ENCODE results near the gene CLCA2.
A peak's percentile ranks its signal among the peaks of the same experiment; 100 is the strongest.

CLCA2 gene

DNA sequence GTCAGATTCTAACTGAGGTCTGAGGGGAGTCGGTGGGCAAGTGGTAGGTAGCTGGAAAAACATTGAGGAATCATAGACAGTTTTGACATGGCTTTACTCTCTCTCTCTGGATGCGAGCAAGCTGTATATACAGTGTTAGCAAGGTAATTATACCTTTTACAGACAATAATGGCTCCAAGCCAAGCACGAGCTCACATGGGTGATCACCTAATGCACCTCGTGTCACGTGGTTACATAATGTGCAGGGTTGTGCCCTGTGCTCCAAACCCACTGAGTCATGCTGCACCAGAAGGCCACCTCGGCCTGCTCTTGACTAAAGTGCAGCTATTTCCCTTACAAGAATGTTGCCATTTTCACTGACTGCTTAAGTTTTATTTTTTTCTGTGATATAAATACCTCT, 7.6 kb upstream of the CLCA2 start:
- no peaks in the 10 kb centered on the region for H3K9me3 Mint-ChIP-seq
- no peak overlapping the region for H3K4me3 Mint-ChIP-seq
- no peaks in the 10 kb centered on the region for H3K36me3 Mint-ChIP-seq
- no peaks in the 10 kb centered on the region for H3K27me3 Mint-ChIP-seq
- peaks cover 11% of the 10 kb centered on the region for H3K4me1 Mint-ChIP-seq
- H3K27ac Mint-ChIP-seq = no peak overlapping the region

DNA sequence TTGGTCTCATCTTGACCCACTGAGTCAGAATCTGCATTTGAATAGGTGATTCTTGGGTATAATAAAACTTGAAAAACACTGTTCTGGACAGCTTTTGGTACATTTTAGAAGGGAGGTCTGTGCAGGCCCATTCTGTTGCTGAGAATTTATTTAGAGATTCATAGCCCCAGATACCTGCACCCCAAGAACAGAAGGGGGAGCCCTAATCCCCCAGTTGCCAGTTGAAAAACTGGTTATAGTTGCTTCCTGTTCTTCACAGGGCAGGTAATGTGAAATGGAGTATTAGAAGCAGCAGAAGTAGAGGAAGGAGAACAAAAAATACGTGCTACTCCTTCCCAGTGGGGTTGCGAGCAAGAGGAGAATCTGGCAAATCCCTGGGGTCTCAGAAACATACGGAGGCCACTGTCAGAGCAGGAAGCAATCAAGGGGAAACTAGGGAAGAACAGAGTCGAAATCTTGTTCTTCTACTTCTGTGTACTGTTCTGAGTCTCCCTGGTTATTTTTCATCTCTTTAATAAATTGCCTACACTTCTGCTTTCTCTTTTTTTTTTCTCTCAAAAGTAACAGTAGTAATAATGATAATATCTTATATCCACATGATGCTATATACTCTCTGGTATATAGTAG, 4.6 kb upstream of the CLCA2 start:
- H3K36me3 Mint-ChIP-seq = no peaks in the 10 kb centered on the region
- no peaks in the 10 kb centered on the region for H3K27me3 Mint-ChIP-seq
- H3K4me1 Mint-ChIP-seq = peaks cover 11% of the 10 kb centered on the region
- no peaks in the 10 kb centered on the region for H3K9me3 Mint-ChIP-seq
- peak overlapping the region; percentile 61 for H3K4me3 Mint-ChIP-seq
- H3K27ac Mint-ChIP-seq = no peak overlapping the region

DNA sequence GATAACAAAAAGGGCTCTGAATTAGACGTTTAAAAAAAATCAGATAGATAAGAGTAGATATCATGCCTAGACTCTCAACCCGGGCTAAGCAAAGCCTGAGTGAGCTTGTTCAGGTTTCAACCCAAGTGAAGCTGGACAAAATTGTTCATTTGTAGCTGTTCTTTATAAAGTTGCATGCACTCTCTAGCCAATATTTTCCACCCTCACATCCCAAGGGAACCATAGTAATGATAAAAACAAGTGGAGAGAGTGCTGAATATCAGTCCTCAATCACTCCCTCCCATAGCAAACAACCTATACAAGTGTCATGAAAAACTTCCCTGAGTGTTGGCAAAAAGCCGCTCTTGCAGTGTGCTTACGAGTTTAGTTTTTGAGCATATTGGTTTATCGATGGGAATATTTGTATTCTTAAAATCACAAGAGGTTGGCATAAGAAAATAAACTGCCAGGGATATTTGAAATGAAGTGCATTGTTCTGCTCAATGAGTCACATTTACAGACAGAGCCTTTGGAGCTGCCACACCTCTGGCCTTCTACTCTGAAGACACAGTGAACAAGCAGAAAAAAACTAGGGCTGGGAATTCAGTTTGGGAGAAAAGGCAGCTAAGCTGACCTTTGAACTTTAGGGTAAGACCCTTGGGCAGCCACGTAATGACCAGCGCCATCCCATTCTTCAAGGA, 2.2 kb upstream of the CLCA2 start:
- Mint-ChIP-seq H3K4me3 (no peak overlapping the region), H3K4me1 (peaks cover 11% of the 10 kb centered on the region), H3K36me3 (no peaks in the 10 kb centered on the region), H3K9me3 (no peaks in the 10 kb centered on the region), H3K27ac (no peak overlapping the region), H3K27me3 (no peaks in the 10 kb centered on the region)

DNA sequence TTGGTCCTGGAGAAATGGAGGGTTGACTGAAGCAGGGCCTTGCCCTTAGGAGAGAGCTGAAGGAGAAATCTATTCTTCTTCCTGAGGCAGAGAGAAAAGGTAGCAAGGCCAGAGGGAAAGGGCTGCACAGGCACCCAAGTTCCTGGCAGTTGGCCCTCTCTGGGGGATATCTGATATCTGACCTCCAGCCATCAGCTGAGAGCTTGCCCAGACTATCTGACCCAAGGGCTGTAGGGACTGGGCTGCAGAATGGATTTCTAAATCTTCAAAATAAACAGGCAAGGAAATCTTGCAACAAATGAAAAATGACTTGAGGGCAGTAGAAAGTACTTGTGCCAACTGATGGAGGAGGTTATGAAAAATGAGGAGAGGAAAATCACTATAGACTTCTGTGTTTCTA, 498 bp upstream of the CLCA2 start:
- no peak overlapping the region for H3K4me3 Mint-ChIP-seq
- H3K27me3 Mint-ChIP-seq = no peaks in the 10 kb centered on the region
- no peak overlapping the region for H3K27ac Mint-ChIP-seq
- H3K4me1 Mint-ChIP-seq = peaks cover 11% of the 10 kb centered on the region
- H3K36me3 Mint-ChIP-seq = no peaks in the 10 kb centered on the region
- no peaks in the 10 kb centered on the region for H3K9me3 Mint-ChIP-seq

DNA sequence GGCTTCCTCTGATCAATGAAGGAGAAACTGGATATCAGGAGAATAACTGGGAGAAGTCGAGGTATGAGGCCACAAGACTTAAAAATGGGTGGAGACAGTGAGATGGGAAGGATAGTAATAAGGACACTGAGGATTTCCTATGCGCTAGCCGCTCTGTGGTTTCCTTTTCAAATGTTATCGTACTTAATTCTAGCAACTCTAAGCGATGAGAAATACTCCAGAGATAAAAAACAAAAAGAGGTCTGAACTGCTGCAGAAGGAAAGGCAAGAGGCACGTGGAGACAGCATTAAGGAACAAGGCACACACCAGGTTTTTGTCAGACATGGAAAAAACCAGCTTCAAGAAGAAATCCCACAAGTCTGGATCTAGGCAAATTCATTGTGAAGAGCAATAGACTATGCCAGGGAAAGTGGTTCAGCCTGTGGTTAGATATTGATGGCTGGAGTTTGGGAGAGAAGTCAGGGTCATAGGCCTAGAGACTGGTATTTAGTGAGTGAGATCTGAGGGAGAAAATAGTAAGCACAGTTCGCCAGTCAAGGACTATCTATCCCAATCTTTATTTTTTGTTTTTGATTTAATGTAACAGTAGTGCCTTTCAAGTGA, 5.3 kb downstream of the CLCA2 start:
- no peak overlapping the region for H3K27ac Mint-ChIP-seq
- H3K27me3 Mint-ChIP-seq = no peaks in the 10 kb centered on the region
- no peak overlapping the region for H3K4me3 Mint-ChIP-seq
- H3K9me3 Mint-ChIP-seq = no peaks in the 10 kb centered on the region
- no peaks in the 10 kb centered on the region for H3K4me1 Mint-ChIP-seq
- no peaks in the 10 kb centered on the region for H3K36me3 Mint-ChIP-seq

DNA sequence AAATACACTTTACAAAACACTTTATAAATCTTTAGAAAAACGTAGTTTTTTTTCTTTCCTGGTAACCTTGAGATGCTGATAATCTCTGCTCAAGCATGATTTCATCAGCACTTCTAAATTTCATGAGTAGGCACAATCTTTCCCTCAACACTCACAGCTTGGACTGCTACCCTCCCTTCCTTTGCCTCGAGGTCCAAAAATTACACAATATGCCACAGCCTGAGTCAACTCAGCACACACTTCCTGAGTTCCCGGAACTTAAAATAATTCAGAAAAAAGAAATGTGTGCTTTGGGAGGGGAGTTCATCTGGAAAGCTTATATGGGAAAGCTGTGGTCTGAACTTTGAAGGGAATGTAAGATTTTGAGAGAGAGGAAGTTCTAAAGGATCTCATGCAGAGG, 5.9 kb downstream of the CLCA2 start:
- no peaks in the 10 kb centered on the region for H3K4me1 Mint-ChIP-seq
- H3K4me3 Mint-ChIP-seq = no peak overlapping the region
- H3K27ac Mint-ChIP-seq = no peak overlapping the region
- no peaks in the 10 kb centered on the region for H3K9me3 Mint-ChIP-seq
- H3K27me3 Mint-ChIP-seq = no peaks in the 10 kb centered on the region
- H3K36me3 Mint-ChIP-seq = no peaks in the 10 kb centered on the region

DNA sequence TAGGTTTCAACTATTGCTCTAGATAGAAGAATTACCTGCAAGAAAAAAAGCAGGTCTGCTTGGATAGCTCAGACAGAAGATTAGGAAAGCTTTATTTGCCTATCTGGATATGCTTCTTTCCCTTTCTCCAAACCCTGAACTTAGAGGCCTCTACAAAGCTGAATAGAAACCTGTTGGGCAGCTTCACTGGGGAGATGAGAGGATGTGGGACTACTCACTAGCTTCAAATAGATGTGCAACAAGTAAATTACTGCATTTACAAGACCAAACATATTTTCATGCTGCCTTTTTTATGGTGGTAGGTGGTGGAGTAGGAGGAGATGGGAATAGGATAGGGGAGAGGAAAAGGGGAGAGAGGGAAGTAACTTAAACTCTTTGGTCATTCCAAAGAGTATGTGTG, 6.4 kb downstream of the CLCA2 start:
- Mint-ChIP-seq H3K27ac (no peak overlapping the region), H3K9me3 (no peaks in the 10 kb centered on the region), H3K36me3 (no peaks in the 10 kb centered on the region), H3K4me3 (no peak overlapping the region), H3K27me3 (no peaks in the 10 kb centered on the region), H3K4me1 (no peaks in the 10 kb centered on the region)

DNA sequence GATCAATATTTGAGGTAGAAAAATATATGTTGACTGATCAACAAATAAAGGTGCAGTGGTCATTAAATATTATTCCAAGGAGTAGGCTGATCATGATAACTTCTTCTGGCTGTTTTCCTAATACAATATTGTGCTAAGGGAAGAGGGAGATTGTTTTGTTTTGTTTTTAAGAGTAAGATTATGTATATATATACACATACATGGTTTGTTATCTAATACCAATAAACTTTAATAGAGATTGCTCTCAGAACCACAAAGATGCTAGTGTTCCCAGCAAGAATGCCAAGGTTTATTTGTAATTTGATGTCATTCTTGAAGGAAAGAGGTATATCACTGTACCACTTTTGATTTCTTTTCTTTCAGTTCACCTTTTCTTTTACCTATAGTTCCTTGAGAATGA, 10.1 kb downstream of the CLCA2 start:
- Mint-ChIP-seq H3K36me3 (no peaks in the 10 kb centered on the region), H3K9me3 (no peaks in the 10 kb centered on the region), H3K4me1 (no peaks in the 10 kb centered on the region), H3K27ac (no peak overlapping the region), H3K4me3 (no peak overlapping the region), H3K27me3 (no peaks in the 10 kb centered on the region)

DNA sequence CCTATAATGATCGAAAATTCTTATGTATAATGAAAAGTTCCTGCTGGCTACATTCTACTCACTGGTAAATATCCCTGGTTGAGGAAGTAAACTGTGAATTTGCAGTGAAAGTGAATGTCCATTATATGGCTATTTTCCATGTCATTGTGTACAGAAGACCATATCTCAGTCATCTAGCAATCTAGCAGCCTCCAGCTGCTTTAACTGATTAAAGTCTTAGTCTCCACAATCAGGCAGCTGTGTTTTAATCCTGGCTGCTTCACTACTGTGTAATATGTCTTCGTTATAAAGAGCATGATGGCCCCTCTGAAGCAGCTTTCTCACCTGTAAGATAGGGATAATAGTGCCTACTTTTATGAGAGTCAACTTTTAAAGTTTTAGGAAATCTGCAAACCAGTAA, 11.4 kb downstream of the CLCA2 start:
- H3K27ac Mint-ChIP-seq = no peak overlapping the region
- no peaks in the 10 kb centered on the region for H3K27me3 Mint-ChIP-seq
- H3K9me3 Mint-ChIP-seq = no peaks in the 10 kb centered on the region
- no peaks in the 10 kb centered on the region for H3K36me3 Mint-ChIP-seq
- no peak overlapping the region for H3K4me3 Mint-ChIP-seq
- H3K4me1 Mint-ChIP-seq = no peaks in the 10 kb centered on the region

DNA sequence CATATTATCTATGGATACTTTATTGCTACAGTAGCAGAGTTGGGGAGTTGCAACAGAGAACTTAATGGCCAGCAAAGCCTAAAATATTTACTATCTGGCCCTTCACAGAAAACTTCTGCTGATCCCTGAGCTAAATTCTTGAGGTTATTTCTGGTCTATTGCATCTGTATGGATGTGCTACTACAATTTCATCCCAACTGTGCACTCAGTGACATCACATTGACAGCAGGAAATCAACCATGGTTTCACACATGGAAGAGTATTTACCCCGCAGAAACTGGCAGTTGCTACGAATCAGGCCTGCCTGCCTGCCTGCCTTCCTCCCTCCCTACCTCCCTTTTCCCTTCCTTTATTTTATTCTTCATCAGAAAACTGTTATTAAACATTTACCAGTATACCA, 12.1 kb downstream of the CLCA2 start:
- Mint-ChIP-seq H3K4me3 (no peak overlapping the region), H3K4me1 (no peaks in the 10 kb centered on the region), H3K27ac (no peak overlapping the region), H3K36me3 (no peaks in the 10 kb centered on the region), H3K27me3 (no peaks in the 10 kb centered on the region), H3K9me3 (no peaks in the 10 kb centered on the region)

DNA sequence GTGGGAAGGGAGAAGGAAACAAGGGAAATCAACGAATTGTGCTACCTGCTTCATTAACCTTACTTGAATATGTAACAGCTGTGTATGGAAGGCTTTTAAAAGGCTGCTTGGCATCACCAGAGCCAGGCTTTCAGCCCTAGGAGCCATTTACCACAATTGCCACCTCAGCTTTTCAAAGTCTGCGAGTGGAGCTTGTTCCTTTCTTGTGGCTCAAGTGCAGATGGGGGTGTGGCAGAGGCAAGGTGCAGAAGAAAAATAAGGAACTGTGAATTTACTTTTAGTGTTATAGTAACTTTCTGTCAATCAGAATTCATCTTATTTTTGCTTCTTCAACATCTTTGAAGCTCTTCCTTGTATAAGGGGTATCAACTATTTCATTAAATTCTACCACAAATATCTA, 17.6 kb downstream of the CLCA2 start:
- no peaks in the 10 kb centered on the region for H3K9me3 Mint-ChIP-seq
- no peaks in the 10 kb centered on the region for H3K27me3 Mint-ChIP-seq
- H3K36me3 Mint-ChIP-seq = no peaks in the 10 kb centered on the region
- H3K4me1 Mint-ChIP-seq = peaks cover 10% of the 10 kb centered on the region
- H3K27ac Mint-ChIP-seq = no peak overlapping the region
- H3K4me3 Mint-ChIP-seq = no peak overlapping the region

DNA sequence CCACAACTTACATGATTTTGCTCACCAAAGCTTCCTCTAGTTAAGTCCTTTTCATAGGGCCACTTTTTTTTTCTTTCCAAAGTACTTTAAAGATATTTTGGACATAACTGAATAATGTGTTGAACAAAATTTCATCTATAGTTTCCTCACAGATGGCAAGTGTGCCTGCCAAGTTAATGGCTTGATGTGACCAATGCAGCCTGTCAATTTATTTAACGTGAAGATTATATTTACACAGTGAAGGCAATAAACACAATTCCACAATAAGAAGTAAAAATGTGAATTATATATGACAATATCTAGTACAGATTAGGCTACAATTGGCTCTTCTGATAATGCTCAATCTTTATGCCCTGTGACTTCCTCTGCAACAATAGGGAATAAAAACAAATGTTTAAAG, 18.0 kb downstream of the CLCA2 start:
- no peaks in the 10 kb centered on the region for H3K9me3 Mint-ChIP-seq
- H3K4me3 Mint-ChIP-seq = no peak overlapping the region
- H3K36me3 Mint-ChIP-seq = no peaks in the 10 kb centered on the region
- peaks cover 10% of the 10 kb centered on the region for H3K4me1 Mint-ChIP-seq
- H3K27ac Mint-ChIP-seq = no peak overlapping the region
- no peaks in the 10 kb centered on the region for H3K27me3 Mint-ChIP-seq

DNA sequence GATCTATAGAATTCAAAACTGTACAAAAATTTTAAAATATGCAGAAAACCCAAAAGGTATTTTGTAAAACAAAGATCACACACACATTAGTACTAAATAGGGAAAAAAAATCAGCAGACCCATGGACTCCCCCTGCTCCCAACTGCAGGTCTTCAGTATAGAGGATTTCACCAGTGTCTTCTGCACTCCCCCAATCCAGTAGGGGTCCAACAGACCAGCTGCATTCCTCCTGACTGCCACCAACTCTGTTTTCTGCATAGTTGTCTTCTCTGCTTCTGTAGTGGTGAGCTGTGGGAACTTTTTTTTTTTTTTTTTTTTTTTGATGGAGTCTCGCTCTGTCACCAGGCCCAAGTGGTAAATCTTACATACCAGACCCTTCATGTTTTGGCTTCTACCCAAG, 21.9 kb downstream of the CLCA2 start:
- Mint-ChIP-seq H3K9me3 (no peaks in the 10 kb centered on the region), H3K36me3 (no peaks in the 10 kb centered on the region), H3K4me3 (no peak overlapping the region), H3K4me1 (peaks cover 10% of the 10 kb centered on the region), H3K27me3 (no peaks in the 10 kb centered on the region), H3K27ac (no peak overlapping the region)

DNA sequence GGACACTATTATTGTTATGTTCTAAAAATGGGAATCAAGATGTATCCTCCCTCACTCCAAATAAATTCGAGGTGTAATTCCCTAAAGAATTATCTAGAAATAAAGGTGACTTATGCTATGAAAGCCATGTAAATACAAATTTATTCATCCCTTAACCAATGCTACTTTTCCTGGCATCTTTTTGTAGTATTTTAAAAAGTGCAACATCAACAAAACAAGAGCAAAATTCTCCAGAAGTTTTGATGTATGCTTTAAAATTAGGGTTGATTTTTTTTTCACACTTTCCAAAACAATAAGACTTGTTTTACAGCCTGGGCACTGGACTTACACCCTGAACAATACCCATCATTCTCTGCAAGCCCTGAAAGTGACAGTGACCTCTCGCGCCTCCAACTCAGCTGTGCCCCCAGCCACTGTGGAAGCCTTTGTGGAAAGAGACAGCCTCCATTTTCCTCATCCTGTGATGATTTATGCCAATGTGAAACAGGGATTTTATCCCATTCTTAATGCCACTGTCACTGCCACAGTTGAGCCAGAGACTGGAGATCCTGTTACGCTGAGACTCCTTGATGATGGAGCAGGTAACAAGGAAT, 23.3 kb downstream of the CLCA2 start:
- no peaks in the 10 kb centered on the region for H3K4me1 Mint-ChIP-seq
- H3K36me3 Mint-ChIP-seq = no peaks in the 10 kb centered on the region
- H3K27me3 Mint-ChIP-seq = no peaks in the 10 kb centered on the region
- no peak overlapping the region for H3K27ac Mint-ChIP-seq
- no peaks in the 10 kb centered on the region for H3K9me3 Mint-ChIP-seq
- no peak overlapping the region for H3K4me3 Mint-ChIP-seq

DNA sequence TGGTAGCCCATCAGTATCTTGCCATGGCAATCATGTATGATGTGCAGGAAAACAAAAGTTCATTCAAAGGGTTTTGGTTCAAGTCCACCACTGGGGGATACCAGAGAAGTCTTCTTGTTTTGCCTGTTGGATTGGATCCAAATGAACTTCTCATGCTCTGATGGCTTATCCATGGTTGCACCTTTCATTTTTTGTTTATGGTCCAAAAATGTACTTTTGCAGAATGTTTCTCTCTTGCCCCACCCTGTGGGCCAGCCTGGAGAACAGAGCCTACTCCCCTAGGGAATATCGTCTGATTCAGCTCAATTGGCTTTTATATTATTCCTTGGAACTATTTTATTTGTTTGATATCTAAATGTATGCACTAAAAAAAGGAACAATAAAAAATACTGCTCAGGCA, 24.7 kb downstream of the CLCA2 start:
- no peaks in the 10 kb centered on the region for H3K4me1 Mint-ChIP-seq
- no peak overlapping the region for H3K4me3 Mint-ChIP-seq
- no peaks in the 10 kb centered on the region for H3K27me3 Mint-ChIP-seq
- no peaks in the 10 kb centered on the region for H3K9me3 Mint-ChIP-seq
- no peaks in the 10 kb centered on the region for H3K36me3 Mint-ChIP-seq
- no peak overlapping the region for H3K27ac Mint-ChIP-seq

DNA sequence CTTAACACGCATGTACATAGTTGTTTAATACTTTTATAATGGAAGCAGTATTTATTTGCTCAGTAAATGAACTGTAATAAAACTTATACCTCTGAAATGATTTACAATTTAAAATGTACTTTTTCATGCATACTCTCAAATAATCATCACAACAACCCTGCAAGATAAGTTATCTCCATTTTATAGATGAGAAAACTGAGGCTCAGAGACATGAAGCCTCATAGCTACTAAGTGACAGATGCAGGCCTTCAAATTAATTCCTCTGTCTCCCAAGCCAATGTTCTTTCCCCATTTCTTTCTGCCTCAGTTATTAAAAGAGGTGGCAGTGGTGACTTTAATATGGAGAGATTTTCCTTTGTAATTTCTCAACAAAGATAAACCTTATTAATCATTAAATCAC, 25.1 kb downstream of the CLCA2 start:
- Mint-ChIP-seq H3K27ac (no peak overlapping the region), H3K4me1 (no peaks in the 10 kb centered on the region), H3K9me3 (no peaks in the 10 kb centered on the region), H3K36me3 (no peaks in the 10 kb centered on the region), H3K4me3 (no peak overlapping the region), H3K27me3 (no peaks in the 10 kb centered on the region)

All from activated naive CD4-positive, alpha-beta T cell treated with anti-CD3 and anti-CD28 coated beads, Interleukin-2, amount 50 U/mL, for 24 hours (primary cell).